AG20443 (cell line): ENCODE measurements around the gene SLC9A5.

Source experiments
- DNase-seq: peaks from one replicate; pipeline ENCODE4 v3.0.0; 2012; ENCODE audit warnings: low spot score, mixed read lengths

SLC9A5 gene

DNA sequence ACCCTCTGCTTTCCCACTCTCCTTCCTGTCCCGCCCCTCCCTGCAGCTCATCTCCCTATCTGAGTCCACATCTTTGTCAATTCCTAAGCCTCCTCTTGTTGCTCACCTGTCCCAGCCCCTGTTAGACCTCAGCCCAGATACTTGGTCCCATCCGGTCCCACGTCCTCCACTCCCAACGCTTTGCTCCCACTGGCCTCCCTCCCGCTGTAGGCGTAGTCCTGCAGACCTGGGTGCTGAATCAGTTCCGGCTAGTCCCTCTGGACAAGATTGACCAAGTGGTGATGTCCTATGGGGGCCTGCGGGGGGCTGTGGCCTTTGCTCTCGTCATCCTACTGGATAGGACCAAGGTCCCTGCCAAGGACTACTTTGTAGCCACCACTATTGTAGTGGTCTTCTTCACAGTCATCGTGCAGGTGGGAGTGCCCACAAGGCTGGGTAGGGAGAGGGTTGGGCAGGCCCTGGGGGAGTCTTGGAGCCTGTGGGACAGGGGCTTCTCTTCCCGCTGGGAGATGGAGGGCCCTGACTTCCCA, 8.0 kb downstream of the SLC9A5 start:
- DNase-seq: no peak

DNA sequence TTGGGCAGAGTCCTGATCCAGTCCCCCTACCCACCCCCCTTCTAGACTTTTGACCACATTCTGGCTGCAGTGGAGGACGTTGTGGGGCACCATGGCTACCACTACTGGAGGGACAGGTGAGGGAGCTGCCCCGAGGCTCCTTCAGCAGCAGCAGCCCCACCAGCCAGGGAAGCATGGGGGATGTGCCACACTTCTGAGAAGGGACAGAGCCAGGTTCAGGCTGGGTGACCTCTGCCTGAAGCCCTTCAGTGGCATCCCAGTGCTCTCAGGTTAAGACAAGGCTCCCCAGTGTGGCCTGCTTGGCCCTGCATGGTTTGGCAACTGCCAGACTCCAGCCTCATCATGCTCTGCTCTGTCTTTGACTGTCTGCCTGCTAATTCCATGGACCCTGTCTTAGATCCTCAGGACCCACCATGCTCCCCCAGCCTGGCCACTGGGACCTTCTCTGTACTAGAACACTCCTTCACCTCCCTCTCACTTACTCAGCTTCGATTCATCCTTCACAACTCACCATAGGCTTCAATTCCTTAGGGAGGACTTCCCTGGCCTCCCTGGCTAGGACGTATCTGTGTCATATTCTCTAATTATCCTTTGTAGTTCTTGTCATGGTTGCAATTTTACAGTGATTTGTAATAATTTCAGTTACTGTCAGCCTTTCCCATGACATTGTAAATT, 8.8 kb downstream of the SLC9A5 start:
- no peak for DNase-seq

DNA sequence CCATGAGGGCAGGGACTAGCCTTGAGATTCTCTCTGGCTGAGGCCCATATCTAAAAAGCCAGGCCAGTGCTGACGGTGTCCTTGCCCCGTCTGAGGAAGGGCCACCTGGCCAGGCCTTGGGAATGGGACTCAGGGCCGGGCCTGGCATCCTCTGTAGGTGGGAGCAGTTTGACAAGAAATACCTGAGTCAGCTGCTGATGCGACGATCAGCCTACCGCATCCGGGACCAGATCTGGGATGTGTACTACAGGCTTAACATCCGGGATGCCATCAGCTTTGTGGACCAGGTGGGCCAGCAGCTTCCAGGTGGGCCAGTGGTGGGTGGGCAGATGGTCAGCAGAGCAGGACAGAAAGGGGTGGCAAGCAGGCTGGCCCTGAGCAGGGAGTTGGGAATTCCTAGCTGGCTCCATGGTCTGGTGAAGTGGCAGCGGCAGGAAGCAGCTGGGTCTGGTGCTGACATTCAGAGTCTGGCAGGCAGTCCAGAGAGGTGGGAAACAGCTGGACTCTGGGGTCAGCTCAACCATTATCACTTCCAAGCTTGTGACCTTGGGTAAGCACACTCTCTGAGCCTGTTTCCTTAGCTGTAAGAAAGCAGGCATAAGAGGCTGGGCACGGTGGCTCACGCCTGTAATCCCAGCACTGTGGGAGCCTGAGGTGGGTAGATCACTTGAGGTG, 9.5 kb downstream of the SLC9A5 start:
- no peak for DNase-seq

DNA sequence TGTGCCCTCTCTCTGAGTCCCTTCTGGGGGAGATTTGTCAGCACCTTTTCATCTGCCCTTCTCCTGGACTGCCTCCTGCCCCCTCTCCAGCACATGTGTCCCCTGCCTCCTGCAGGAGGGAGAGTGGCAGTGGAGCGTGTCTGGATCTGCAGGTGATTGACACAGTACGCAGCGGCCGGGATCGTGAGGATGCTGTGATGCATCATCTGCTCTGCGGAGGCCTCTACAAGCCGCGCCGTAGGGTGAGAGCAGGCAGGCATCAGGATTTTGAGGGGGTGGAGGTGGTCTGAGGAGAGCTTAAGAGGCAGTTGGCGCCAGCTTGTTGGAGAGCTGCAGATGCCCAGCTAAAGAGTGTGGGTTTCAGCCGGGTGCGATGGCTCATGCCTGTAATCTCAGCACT, 10.9 kb downstream of the SLC9A5 start:
- DNase-seq: no peak

DNA sequence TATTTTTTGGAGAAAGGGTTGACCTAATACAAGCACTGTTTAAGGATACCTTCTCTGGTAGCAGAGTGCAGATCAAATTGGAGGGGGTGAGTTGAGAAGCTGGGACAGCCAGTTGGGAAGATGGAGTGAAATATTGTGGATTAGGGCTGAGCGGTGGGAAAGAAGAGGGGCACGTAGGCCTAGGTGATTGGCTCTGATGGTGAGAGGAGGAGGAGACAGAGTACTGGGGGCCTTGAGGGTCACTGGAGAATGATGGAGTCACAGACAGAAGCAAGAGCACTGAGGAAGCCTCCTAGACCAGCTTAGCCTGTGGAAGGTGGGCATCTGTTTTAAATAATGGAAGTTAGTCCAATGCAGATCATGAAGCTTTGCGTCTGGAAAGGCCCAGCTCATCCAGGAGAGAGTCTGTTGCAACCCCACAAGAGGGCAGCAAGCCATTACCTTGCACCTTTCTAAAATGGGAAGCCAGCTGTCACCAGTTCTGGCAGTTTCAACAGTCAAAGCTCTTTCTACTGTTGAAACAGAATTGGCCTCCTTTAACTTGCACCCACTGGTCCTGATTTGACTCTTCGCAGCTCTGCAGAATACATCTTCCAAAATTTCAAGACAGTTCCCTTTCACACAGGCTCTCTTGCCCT, 11.8 kb downstream of the SLC9A5 start:
- peak; percentile 61 for DNase-seq

DNA sequence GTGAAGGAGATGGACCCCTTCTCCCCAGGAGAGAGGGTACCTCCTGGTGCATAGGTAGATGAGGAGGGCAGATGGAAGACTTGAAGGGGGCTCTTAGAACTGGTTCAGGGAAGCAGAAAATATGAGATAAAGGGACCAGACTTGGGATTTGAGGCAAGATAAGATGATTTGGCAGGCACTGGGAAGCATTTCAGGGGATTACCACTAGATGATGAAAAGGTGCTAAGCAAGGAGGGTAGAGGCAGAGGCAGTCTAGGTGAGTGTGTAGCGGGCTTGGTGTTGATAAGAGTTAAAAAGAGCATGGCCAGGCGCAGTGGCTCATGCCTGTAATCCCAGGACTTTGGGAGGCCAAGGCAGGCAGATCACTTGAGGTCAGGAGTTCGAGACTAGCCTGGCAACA, 14.4 kb downstream of the SLC9A5 start:
- no peak for DNase-seq

DNA sequence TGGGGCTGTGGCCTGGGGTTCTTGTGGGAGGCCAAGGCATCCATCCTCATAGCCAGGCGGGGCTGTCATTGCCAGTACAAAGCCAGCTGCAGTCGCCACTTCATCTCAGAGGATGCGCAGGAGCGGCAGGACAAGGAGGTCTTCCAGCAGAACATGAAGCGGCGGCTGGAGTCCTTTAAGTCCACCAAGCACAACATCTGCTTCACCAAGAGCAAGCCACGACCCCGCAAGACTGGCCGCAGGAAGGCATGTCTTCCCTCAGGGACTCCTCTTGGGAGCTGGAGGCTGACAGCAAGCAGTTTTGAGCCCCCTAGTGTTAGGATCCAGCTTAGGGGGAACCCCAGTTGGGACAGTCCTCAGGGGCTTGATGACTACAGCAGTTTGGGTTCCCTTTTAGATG, 15.5 kb downstream of the SLC9A5 start:
- no peak for DNase-seq

DNA sequence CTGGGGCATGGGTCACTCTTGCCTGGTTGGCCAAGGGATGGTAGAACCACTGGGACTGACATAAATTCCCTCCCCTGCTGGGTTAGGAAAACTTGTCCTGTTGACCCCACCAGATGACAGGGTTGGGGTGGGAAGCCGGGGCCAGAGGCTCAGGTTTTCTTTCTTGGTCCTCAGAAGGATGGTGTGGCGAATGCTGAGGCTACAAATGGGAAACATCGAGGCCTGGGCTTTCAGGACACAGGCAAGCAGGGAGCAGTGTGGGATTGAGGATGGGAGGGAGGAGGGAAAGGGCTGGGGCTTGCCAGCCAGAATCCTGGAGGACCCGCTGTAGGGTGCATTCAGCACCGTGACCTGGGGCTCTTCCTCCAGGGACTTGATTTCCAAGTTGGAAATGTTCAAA, 16.1 kb downstream of the SLC9A5 start:
- DNase-seq: no peak

DNA sequence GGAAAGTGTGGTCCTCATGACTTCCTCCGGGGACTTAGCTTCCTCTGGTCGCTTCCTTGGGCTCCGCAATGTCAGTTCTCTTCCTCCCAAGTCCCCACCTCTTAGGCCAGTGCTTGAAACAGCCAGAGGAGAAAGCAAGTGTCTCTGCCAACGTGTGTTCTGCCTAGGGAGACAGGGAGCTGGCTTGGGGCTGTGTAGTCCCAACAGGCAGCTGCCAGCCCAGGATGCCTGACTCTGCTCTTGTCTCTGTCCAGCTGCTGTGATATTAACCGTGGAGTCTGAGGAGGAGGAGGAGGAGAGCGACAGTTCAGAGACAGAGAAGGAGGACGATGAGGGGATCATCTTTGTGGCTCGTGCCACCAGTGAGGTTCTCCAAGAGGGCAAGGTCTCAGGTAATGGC, 17.1 kb downstream of the SLC9A5 start:
- no peak for DNase-seq

DNA sequence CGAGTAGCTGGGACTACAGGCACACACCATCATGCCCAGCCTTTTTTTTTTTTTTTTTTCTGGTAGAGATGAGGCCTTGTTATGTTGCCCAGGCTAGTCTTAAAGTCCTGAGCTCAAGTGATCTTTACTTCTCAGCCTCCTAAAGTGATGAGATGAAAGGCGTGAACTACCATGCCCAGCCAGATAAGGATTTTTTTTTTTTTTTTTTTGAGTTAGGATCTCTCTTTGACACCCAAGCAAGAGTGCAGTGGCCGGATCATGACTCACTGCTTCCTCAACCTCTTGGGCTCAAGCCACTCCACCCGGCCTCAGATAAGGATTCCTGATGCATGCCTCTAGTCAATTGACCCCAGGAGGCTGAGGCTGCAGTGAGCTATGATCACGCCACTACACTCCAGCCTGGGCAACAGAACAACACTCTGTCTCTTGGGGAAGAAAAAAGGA, 19.4 kb downstream of the SLC9A5 start:
- DNase-seq: peak; percentile 83

DNA sequence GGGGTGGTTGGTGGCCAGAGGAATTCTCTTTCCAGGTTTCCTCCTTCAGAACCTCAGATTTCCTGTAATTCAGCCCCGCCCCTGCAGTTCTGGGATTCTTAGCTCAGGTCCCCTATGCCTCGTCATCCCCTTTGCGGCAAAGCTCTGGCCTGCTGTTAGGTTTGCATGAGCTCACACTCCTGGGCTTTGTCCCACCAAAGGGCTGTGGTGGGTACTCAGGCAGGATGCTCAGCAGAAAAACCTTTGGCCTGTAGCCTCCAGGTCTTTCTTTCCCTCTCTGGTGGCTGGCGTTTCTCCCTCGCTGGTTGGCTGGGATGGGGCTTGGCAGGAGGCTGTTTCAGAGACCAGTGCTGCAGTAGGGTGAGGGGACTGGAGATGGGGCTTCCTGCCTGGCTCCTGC, 21.0 kb downstream of the SLC9A5 start:
- DNase-seq: peak; percentile 62

DNA sequence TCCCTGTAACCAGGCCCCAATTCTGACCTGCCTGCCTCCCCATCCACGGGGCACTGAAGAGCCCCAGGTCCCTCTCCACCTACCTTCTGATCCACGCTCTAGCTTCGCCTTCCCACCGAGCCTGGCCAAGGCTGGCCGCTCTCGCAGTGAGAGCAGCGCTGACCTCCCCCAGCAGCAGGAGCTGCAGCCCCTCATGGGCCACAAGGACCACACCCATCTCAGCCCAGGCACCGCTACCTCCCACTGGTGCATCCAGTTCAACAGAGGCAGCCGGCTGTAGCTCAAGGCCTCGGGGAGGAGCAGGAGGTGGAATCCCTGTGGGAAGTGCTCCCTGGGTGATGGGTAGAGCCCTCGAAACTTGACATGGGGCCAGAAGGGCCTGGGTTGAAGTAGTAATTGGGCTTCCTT, 22.2 kb downstream of the SLC9A5 start:
- no peak for DNase-seq

DNA sequence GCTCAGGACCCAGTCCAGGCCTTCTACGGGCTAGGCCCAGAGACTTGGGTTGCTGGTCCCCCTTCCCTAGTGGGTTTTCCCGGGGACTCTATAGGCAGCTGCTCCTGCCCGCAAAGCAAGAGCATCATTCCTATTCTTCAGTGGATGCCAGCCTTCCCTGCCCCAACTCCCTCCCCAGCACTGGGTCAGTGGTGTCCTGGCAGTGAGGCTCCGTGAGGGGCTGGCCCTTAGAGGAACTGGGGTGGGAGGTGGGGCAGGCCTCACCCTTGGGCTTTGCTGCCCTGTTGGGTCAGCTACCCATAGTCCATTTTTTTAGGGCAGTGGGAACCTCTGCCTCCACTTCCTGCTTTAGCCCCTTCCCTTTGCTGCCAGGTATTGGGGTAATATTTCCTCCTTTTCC, 22.7 kb downstream of the SLC9A5 start:
- DNase-seq: no peak

DNA sequence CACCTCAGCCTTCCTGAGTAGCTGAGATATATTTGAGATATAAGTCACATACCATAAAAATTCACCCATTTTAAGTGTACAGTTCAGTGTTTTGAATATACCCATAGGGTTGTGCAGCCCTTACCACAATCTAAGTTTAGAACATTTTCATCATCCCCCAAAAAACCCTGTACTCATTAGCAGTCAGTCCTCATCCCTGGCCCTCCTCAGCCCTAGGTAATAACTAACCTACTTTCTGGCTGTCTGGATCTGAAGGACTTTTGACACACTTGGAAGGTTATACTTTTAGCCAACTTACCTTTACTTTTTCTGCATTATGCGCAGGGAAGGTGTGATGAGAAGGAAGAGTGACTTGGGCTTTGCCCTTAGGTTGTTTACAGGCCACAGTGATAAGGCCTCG, 26.5 kb downstream of the SLC9A5 start:
- DNase-seq: no peak

DNA sequence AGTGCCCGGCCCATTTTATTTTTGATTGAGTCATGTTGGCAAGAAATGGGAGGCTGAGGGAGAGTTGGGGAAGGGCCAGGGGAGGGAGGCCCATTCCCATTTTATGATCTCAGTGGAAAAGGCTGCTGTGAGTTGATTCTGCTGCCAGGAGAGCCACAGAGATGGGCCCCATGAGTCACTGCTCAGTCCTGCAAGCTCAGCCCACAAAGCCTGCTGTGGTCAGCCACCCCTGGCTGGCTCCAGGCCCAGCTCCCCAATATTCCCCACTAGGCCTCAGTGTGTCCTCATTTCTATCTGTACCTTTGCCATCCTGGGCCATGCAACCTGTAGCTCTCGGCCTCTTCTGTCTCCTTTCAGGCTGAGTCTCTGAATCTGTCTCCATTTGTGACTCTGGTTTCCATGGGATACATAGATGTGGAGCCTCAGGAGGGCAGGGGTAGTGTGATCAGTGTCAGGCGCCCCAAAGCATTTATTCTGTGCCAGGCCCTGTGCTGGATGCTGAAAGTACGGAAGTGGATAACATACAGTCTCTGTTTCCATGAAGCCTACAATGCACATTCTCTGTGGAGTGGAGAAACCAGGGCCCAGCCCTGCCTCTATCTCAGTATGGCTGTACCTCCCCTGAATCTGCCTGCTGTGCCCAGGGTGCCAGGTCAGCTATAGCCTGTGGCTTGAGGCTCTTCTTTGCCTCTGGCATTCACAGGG, 28.7 kb downstream of the SLC9A5 start:
- DNase-seq: peak; percentile 98

DNA sequence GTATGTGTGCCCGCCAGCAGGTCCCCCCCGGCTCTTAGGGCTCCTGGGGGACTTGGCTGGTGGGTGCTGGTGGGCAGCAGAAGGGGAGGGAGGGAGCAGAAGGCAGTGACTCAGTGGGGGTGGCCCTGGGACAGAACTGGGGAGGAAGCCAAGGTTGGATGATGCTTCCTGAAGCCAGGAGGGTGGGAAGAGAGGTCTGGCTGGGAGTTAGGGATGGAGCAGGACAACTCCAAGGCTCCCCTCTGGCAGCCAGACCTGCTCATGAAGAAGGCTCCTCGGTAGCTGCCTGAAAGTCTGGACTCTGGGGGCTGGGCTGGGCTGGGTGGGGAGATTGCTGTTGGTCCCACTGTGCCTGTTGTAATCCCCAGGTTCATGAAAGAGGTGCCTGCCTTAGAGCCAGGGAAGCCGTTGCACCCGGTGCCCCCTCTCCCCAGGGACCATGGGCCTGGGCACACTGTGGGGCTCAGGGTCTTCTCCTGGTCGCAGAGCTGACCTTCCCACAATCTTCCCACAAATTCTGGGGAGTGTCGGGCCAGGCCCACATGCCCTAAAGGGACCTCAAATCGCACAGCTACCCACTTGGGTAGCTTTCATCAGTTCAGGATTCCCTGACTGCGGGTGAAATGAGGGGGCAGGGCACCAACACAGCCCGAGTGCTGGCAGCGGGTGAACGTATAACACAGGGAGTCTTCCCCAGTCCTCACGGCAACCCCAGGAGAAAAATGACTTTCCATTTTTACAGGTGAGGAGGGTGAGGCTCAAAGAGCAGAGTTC, 29.4 kb downstream of the SLC9A5 start:
- peak; percentile 86 for DNase-seq

DNA sequence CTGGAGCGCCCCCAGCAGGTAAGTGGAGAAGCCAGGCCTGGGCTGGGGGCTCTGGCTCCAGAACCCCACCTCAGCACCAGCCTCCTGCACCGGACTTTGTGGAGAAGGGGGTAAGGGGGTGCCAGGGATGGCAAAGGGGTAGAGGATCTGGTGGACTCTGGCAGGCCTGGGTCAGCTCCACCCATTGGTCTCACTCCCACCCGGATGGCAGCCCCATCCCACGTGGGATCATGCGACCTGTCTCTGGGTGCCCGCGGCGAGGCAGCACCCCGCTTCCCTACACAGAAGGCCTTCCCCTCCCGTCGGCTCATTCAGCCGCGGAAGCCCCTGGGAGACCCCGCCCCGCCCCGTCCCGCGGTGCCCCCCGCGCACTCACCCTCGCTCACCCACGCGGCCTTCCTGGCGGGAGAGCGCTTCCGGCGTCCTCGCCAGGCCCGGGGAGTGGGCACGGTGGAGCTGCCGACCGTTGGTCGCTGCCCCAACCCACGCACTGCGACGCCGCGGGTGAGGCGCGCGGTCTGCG, 30.1 kb downstream of the SLC9A5 start:
- DNase-seq: peak; percentile 48

DNA sequence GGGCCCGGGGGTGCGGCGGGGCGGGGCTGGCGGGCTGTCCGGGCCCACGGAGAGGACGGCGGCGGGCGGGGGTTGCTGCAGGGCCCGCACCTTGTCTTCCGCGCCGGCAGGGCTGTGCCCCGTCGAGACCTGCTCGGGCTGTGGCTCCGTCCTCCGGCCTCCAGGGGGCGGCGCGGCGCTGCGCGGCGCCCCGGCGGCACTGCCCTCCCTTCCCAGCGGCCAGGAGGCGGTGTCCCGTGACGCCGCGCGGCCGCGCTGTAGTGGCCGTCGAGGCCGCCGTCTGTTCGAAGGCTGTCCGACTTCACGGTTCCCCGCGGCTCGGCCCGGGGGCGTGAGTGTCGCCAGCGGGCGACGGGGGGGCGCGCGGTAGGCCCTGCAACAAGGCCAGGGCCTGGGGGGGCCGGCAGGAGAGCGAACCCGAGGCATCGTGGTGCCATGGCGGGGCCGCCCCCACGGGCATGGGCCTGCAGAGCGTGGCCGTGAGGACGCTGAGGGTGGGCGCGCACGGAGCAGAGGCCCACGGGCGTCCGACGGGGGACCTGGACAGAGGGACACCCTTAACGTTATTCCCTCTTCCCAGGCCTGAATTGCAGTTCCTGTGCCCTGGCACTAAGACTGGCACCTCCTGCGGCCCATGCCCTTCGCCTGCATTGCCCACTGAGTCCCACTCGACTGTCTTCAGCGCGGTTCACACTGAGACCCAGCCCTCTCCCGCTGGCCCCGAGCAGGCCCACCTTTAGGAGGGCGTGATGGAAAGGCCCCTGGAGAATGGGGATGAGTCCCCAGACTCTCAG, 30.7 kb downstream of the SLC9A5 start, which contains the start of gene PLEKHG4:
TSS of gene PLEKHG4 (plus strand) at position 237 of the 794 bp plus-strand sequence. CDS start at position 750, 513 bp downstream.
- peak; percentile 94 for DNase-seq

DNA sequence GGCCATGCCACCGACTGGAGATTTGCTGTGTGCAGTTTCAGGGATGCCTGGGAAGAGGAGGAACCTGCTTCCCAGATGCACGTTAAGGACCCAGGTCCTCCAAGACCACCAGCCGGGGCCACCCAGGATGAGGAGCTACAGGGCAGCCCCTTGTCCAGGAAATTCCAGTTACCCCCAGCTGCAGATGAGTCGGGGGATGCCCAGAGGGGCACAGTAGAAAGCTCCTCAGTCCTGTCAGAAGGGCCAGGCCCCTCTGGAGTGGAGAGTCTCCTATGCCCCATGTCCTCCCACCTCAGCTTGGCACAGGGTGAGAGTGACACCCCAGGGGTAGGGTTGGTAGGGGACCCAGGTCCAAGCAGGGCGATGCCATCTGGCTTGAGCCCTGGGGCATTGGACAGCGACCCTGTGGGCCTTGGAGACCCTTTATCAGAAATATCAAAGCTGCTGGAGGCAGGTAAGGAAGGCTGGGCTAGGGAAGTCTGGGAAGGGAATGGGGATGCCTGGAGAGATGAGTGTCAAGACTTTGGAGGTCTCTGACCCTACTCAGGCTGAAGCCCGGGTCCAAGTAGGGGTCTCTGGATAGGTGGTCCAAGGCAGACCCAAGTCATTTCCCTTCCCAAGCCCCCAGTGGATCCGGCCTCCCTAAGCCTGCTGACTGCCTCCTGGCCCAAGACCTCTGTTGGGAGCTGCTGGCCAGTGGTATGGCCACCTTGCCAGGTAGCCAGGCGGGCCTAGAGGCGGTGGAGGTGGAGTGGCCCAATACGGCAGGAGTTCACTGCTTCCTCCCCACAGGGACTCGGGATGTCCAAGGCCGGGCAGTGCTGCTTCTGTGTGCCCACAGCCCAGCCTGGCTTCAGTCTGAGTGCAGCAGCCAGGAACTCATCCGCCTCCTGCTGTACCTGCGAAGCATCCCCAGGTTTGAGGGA, 31.6 kb downstream of the SLC9A5 start:
- DNase-seq: no peak
